Coronary artery (tissue), 2 donors: ENCODE measurements around the gene GTF2A1.
A peak's percentile ranks its signal among the peaks of the same experiment; 100 is the strongest.
"Not testable (repeated sequence)": the region's sequence is repeated elsewhere in the genome, so short reads cannot be mapped to it uniquely, and the experiment has no call there.

Experiments used
- DNase-seq: peaks from one replicate; pipeline ENCODE4 v3.0.0-alpha.2; 2017; ENCODE audit warnings: low spot score
- H3K27ac ChIP-seq, 2 donors: fragments of 200-600 bp; sonication (generic); one replicate each; pipeline ENCODE4 v1.5.1; 2016 to 2019
- H3K4me3 ChIP-seq: fragments of 200-600 bp; sonication (generic); 2 replicates; pipeline ENCODE4 v1.5.1; 2016; ENCODE audit warnings: mild to moderate bottlenecking, moderate library complexity
- TF ChIP-seq, protein P1 (sequence below): fragments of 200-600 bp; sonication (generic); IDR thresholded peaks from one replicate; pipeline ENCODE4 v1.5.1; 2019; ENCODE audit warnings: antibody characterized with exemption

GTF2A1 gene

DNA sequence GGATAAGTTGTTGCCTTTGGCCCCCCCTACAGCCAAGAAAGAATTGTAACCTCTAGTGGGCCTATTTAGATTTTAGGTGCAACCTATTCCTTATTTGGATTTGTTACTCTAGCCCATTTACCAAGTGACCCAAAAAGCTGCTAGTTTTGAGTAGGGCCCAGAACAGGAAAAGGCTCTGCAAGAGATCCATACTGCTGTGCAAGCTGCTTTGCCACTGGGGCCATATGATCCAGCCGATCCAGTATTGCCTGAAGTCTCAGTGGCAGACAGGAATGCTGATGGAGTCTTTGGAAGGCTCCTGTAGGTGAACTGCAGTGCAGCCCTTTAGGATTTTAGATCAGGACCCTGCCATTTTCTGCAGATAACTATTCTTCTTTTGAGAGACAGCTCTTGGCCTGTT lies 12.9 kb upstream of the GTF2A1 start:
- Histone ChIP-seq H3K27ac (no peak overlapping the region), H3K4me3 (no peak overlapping the region)
- DNase-seq = no peak
- TF ChIP-seq, protein P1, sequence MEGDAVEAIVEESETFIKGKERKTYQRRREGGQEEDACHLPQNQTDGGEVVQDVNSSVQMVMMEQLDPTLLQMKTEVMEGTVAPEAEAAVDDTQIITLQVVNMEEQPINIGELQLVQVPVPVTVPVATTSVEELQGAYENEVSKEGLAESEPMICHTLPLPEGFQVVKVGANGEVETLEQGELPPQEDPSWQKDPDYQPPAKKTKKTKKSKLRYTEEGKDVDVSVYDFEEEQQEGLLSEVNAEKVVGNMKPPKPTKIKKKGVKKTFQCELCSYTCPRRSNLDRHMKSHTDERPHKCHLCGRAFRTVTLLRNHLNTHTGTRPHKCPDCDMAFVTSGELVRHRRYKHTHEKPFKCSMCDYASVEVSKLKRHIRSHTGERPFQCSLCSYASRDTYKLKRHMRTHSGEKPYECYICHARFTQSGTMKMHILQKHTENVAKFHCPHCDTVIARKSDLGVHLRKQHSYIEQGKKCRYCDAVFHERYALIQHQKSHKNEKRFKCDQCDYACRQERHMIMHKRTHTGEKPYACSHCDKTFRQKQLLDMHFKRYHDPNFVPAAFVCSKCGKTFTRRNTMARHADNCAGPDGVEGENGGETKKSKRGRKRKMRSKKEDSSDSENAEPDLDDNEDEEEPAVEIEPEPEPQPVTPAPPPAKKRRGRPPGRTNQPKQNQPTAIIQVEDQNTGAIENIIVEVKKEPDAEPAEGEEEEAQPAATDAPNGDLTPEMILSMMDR = no peak

- TF ChIP-seq, protein P1 = no peak
- no peak overlapping the region for H3K4me3 ChIP-seq
- no peak overlapping the region for H3K27ac ChIP-seq
- DNase-seq = no peak
Observed at GRCh38 chr14:81231540-81231939, 10.8 kb upstream of the GTF2A1 start.

GRCh38 chr14:81224222-81224621 lies 3.5 kb upstream of the GTF2A1 start:
- no peak for DNase-seq

DNA sequence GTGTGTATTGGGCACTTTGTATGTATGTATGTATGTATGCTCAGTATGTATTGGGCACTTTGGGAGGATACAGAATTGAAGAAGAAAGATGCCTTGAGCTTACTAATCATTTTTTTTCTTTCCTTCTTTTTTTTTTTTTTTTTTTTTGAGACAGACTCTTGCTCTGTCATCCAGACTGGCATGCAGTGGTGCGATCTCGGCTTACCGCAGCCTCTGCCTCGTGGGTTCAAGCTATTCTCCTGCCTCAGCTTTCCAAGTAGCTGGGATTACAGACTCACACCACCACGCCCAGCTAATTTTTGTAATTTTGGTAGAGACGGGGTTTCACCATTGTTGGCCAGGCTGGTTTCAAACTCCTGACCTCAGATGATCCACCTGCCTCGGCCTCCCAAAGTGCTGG lies 3.0 kb upstream of the GTF2A1 start:
- H3K4me3 ChIP-seq, H3K27ac ChIP-seq, DNase-seq: not testable (repeated sequence)

More at GRCh38 chr14:81224222-81224621, 3.5 kb upstream of the GTF2A1 start:
- Histone ChIP-seq H3K4me3 (no peak overlapping the region), H3K27ac (no peak overlapping the region)
- TF ChIP-seq, protein P1 = no peak

DNA sequence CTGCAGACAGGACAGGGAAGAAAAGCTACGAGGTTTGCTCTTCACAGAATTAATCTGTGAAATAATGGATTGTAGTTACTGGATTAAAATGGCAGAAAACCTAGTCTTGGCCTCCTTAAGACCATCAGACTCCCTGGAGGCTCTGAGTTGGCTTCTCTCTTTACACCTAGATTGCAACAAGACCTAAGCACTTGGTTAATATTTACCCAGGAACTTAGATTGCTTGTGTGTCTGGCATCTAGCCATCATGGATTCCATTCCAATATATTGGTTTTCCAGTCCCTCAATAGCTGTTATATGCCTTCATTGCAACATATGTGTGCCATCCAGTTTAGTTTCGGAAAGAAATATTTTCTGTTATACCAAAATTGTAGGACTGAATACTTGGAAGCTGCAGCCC lies 1.9 kb upstream of the GTF2A1 start:
- Histone ChIP-seq H3K4me3 (no peak overlapping the region), H3K27ac (no peak overlapping the region)
- DNase-seq = no peak
- TF ChIP-seq, protein P1 = no peak

DNA sequence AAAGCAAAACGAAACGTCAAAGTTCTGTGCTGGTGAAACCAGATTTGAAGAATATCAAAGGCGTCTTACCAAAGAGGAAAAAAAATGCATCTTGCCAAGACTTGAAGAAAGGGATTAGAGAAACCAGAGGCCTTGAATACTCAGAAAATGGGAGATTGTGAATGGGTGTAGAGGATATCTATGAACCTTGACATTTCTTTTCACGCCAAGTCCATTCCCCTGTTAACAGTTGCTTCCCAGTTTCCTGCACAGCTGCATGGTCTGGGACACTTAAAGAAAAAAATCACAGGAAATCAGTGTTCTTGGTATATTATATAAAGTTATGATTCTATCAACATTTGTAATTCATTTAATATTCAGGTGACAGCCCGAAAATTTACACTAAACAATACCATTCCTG lies 1.4 kb upstream of the GTF2A1 start:
- TF ChIP-seq, protein P1 = no peak
- Histone ChIP-seq H3K27ac (peak overlapping the region; percentile 95 to 98), H3K4me3 (peak overlapping the region; percentile 86)
- DNase-seq = no peak

- TF ChIP-seq, protein P1 = no peak
- Histone ChIP-seq H3K27ac (peak overlapping the region; percentile 95 to 98), H3K4me3 (peak overlapping the region; percentile 86)
- DNase-seq = no peak
Observed at GRCh38 chr14:81221579-81222102, 882 bp upstream of the GTF2A1 start.

GRCh38 chr14:81220580-81220829 lies 254 bp downstream of the GTF2A1 start:
- H3K27ac ChIP-seq = peak overlapping the region; percentile 95 to 98
- TF ChIP-seq, protein P1 = no peak
- H3K4me3 ChIP-seq = peak overlapping the region; percentile 86
- no peak for DNase-seq
